Neural cell (in vitro differentiated cells): ENCODE data around the gene CPXM2. TPM values are rescaled to one million over a fixed set of nuclear protein-coding genes. Genes with fewer than 3 reads are reported as not detected.

Experiments used
- H2AFZ ChIP-seq: fragments of 200-600, 300-800 bp; sonication (generic), shearing (Covaris generic); 2 replicates; pipeline ENCODE4 v1.6.0; 2014; ENCODE audit warnings: low read depth, mild to moderate bottlenecking, antibody characterized with exemption, low read length, moderate library complexity
- H3F3A ChIP-seq: fragments of 200-600 bp; shearing (Covaris generic); 2 replicates; pipeline ENCODE4 v1.6.1; 2016; ENCODE audit warnings: mild to moderate bottlenecking, moderate library complexity, mixed read lengths, antibody characterized with exemption, low read length; ENCODE audit not compliant: insufficient read depth, poor library complexity, severe bottlenecking
- H3K27ac ChIP-seq: fragments of 200-600, 300-800 bp; sonication (generic), shearing (Covaris generic); 2 replicates; pipeline ENCODE4 v1.5.1; 2014; ENCODE audit warnings: mild to moderate bottlenecking, low read length, moderate library complexity
- H3K27me3 ChIP-seq: fragments of 300-800, 200-600 bp; sonication (generic), shearing (Covaris generic); 2 replicates; pipeline ENCODE4 v1.6.0; 2014; ENCODE audit warnings: mild to moderate bottlenecking, low read depth, low read length, moderate library complexity; ENCODE audit not compliant: insufficient read depth
- H3K36me3 ChIP-seq: fragments of 300-800, 200-600 bp; sonication (generic), shearing (Covaris generic); 2 replicates; pipeline ENCODE4 v1.5.1; 2014; ENCODE audit warnings: mild to moderate bottlenecking, antibody characterized with exemption, low read length, moderate library complexity; ENCODE audit not compliant: insufficient read depth
- H3K4me2 ChIP-seq: fragments of 300-800, 200-600 bp; sonication (generic), shearing (Covaris generic); 2 replicates; pipeline ENCODE4 v1.6.0; 2014; ENCODE audit warnings: mild to moderate bottlenecking, low read length
- H3K4me3 ChIP-seq: fragments of 300-800, 200-600 bp; sonication (generic), shearing (Covaris generic); 2 replicates; pipeline ENCODE4 v1.5.1; 2014; ENCODE audit warnings: mild to moderate bottlenecking, low read length, moderate library complexity
- H3K79me2 ChIP-seq: fragments of 200-600 bp; shearing (Covaris generic); replicated peaks from 2 replicates; pipeline ENCODE4 v1.6.0; 2014; ENCODE audit warnings: mild to moderate bottlenecking, low read length, moderate library complexity; ENCODE audit not compliant: insufficient read depth
- H3K9ac ChIP-seq: fragments of 300-800, 200-600 bp; sonication (generic), shearing (Covaris generic); 2 replicates; pipeline ENCODE4 v1.6.1; 2016; ENCODE audit warnings: mild to moderate bottlenecking, low read length, mixed read lengths
- H3K9me2 ChIP-seq: fragments of 200-600 bp; shearing (Covaris generic); 2 replicates; pipeline ENCODE4 v1.6.1; 2016; ENCODE audit warnings: mild to moderate bottlenecking, low read length, mixed read lengths; ENCODE audit not compliant: insufficient read depth
- H3K9me3 ChIP-seq: fragments of 200-600, 300-800 bp; sonication (generic), shearing (Covaris generic); 2 replicates; pipeline ENCODE4 v1.6.1; 2016; ENCODE audit warnings: mild to moderate bottlenecking, mixed run types, low read length, moderate library complexity, mixed read lengths
- H4K20me1 ChIP-seq: fragments of 200-600 bp; shearing (Covaris generic); 2 replicates; pipeline ENCODE4 v1.6.1; 2016; ENCODE audit warnings: mild to moderate bottlenecking, mixed run types; ENCODE audit not compliant: insufficient read depth
- EP300 ChIP-seq: fragments of 450-650 bp; conservative IDR thresholded peaks from 2 replicates; pipeline ENCODE4 v1.6.1; 2014; ENCODE audit warnings: antibody characterized with exemption, mild to moderate bottlenecking, moderate library complexity; ENCODE audit not compliant: poor library complexity, severe bottlenecking
- EZH2 ChIP-seq: fragments of 200-600, 300-800 bp; shearing (Covaris generic), sonication (generic); IDR thresholded peaks from 2 replicates; pipeline ENCODE4 v1.6.1; 2014; ENCODE audit warnings: antibody characterized with exemption, low read length, borderline replicate concordance, mild to moderate bottlenecking; ENCODE audit not compliant: insufficient read depth, poor library complexity, severe bottlenecking
- MXI1 ChIP-seq: fragments of 450-650 bp; conservative IDR thresholded peaks from 2 replicates; pipeline ENCODE4 v1.6.1; 2014; ENCODE audit warnings: antibody characterized with exemption, mild to moderate bottlenecking; ENCODE audit not compliant: poor library complexity, severe bottlenecking
- POLR2AphosphoS5 ChIP-seq: IDR thresholded peaks from 2 replicates; pipeline ENCODE4 v1.6.1; 2012
- RAD21 ChIP-seq: fragments of 450-650 bp; conservative IDR thresholded peaks from 2 replicates; pipeline ENCODE4 v1.6.1; 2014; ENCODE audit warnings: antibody characterized with exemption, mild to moderate bottlenecking, moderate library complexity
- SMC3 ChIP-seq: fragments of 450-650 bp; conservative IDR thresholded peaks from 2 replicates; pipeline ENCODE4 v1.6.1; 2014; ENCODE audit warnings: antibody characterized with exemption, mild to moderate bottlenecking, moderate library complexity; ENCODE audit not compliant: poor library complexity
- TAF1 ChIP-seq: IDR thresholded peaks from 2 replicates; pipeline ENCODE4 v1.6.1; 2012; ENCODE audit warnings: low read depth
- polyA plus RNA-seq: library from polyadenylated mRNA; depleted of rRNA; stranded (reverse); fragments of >200 nt; gene quantifications from 2 replicates; pipeline ENCODE4 v1.2.3, GENCODE V29; 2014
- TF ChIP-seq, protein P1 (sequence below): fragments of 450-650 bp; IDR thresholded peaks from 2 replicates; pipeline ENCODE4 v1.5.1; 2014; ENCODE audit warnings: antibody characterized with exemption, mild to moderate bottlenecking, moderate library complexity; ENCODE audit not compliant: poor library complexity, severe bottlenecking
- TF ChIP-seq, protein P2 (sequence below): IDR thresholded peaks from 2 replicates; pipeline ENCODE4 v1.6.1; 2012; ENCODE audit warnings: borderline replicate concordance

Gene CPXM2
- polyA plus RNA-seq, 1 donor from 2014 or later, result not detected

DNA sequence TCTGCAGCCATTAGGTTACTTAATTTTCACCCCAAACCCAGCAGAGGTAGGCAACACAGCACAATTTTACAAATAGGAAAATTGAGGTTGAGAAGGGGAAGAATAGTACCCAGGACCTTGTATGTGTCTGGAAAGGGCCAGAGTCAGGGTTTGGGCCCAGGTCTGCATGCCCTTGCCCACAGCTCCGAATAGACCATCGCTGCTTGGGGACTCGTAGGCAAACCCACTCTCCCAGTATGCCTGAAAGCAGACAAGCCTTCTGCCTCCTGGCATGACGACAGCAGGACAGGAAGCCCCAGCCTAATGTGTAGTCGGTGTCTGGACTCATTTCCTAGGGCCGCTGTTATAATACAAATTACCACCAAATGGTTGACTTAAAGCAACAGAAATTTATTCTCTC lies 133.8 kb downstream of the CPXM2 start:
- Histone ChIP-seq H3K4me2 (no peak overlapping the region), H3K36me3 (no peaks in the 10 kb centered on the region), H3K4me3 (no peak overlapping the region), H3K27me3 (no peaks in the 10 kb centered on the region), H4K20me1 (no peaks in the 10 kb centered on the region), H3F3A (no peaks in the 10 kb centered on the region), H3K27ac (no peak overlapping the region), H3K9ac (no peak overlapping the region), H3K79me2 (no peaks in the 10 kb centered on the region), H3K9me3 (no peaks in the 10 kb centered on the region), H2AFZ (no peak overlapping the region), H3K9me2 (no peaks in the 10 kb centered on the region)
- TF ChIP-seq MXI1, result no peak
- TF ChIP-seq EZH2, result no peak
- TF ChIP-seq, protein P1, sequence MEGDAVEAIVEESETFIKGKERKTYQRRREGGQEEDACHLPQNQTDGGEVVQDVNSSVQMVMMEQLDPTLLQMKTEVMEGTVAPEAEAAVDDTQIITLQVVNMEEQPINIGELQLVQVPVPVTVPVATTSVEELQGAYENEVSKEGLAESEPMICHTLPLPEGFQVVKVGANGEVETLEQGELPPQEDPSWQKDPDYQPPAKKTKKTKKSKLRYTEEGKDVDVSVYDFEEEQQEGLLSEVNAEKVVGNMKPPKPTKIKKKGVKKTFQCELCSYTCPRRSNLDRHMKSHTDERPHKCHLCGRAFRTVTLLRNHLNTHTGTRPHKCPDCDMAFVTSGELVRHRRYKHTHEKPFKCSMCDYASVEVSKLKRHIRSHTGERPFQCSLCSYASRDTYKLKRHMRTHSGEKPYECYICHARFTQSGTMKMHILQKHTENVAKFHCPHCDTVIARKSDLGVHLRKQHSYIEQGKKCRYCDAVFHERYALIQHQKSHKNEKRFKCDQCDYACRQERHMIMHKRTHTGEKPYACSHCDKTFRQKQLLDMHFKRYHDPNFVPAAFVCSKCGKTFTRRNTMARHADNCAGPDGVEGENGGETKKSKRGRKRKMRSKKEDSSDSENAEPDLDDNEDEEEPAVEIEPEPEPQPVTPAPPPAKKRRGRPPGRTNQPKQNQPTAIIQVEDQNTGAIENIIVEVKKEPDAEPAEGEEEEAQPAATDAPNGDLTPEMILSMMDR, result no peak
- no peak for TF ChIP-seq POLR2AphosphoS5
- TF ChIP-seq EP300, result no peak
- no peak for TF ChIP-seq TAF1
- no peak for TF ChIP-seq SMC3
- TF ChIP-seq RAD21, result no peak
- TF ChIP-seq, protein P2, sequence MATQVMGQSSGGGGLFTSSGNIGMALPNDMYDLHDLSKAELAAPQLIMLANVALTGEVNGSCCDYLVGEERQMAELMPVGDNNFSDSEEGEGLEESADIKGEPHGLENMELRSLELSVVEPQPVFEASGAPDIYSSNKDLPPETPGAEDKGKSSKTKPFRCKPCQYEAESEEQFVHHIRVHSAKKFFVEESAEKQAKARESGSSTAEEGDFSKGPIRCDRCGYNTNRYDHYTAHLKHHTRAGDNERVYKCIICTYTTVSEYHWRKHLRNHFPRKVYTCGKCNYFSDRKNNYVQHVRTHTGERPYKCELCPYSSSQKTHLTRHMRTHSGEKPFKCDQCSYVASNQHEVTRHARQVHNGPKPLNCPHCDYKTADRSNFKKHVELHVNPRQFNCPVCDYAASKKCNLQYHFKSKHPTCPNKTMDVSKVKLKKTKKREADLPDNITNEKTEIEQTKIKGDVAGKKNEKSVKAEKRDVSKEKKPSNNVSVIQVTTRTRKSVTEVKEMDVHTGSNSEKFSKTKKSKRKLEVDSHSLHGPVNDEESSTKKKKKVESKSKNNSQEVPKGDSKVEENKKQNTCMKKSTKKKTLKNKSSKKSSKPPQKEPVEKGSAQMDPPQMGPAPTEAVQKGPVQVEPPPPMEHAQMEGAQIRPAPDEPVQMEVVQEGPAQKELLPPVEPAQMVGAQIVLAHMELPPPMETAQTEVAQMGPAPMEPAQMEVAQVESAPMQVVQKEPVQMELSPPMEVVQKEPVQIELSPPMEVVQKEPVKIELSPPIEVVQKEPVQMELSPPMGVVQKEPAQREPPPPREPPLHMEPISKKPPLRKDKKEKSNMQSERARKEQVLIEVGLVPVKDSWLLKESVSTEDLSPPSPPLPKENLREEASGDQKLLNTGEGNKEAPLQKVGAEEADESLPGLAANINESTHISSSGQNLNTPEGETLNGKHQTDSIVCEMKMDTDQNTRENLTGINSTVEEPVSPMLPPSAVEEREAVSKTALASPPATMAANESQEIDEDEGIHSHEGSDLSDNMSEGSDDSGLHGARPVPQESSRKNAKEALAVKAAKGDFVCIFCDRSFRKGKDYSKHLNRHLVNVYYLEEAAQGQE, result no peak

DNA sequence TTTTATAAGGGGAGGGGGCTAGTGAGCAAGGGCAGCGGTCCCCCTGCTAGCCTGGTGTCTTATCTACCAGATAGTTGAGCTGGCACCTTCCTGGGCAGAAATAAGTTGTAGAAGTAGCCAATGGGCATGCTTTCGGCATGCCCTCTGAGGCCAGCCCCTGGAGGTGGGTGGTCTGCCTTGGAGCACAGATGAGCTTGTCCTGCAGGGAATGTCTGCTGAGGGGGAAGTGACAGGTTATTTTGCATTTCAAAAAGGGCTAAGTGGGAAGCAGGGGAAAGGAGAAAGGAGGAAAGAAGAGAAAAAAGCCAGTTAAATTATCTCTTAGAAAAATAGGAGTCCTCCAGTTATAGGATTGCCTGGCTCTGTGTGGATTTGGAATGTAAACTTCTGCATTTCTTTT lies 136.5 kb downstream of the CPXM2 start:
- Histone ChIP-seq H3F3A (no peaks in the 10 kb centered on the region), H2AFZ (no peak overlapping the region), H3K36me3 (no peaks in the 10 kb centered on the region), H3K9ac (no peak overlapping the region), H3K4me3 (no peak overlapping the region), H3K79me2 (no peaks in the 10 kb centered on the region), H3K27ac (no peak overlapping the region), H3K4me2 (no peak overlapping the region), H4K20me1 (no peaks in the 10 kb centered on the region), H3K27me3 (no peaks in the 10 kb centered on the region), H3K9me2 (no peaks in the 10 kb centered on the region), H3K9me3 (no peaks in the 10 kb centered on the region)
- TF ChIP-seq POLR2AphosphoS5 (no peak), EZH2 (no peak), MXI1 (no peak), SMC3 (no peak), TAF1 (no peak), RAD21 (no peak), EP300 (no peak)
- TF ChIP-seq, protein P2, result no peak
- TF ChIP-seq, protein P1, result no peak
